NT2/D1 (cell line): Measurements from ENCODE around the gene POLR2L.

Experiments used
- DNase-seq: peaks from one replicate; pipeline ENCODE4 v3.0.0-alpha.2; 2011; ENCODE audit warnings: low read depth, low spot score
- H3K27me3 ChIP-seq: 2 replicates; pipeline ENCODE4 v1.6.0; 2011; ENCODE audit warnings: mild to moderate bottlenecking; ENCODE audit not compliant: insufficient read length, insufficient read depth
- H3K36me3 ChIP-seq: 2 replicates; pipeline ENCODE4 v1.6.1; 2011; ENCODE audit warnings: mild to moderate bottlenecking, low read length, mixed read lengths; ENCODE audit not compliant: insufficient read depth, insufficient read length
- H3K4me1 ChIP-seq: 2 replicates; pipeline ENCODE4 v1.5.1; 2011; ENCODE audit not compliant: insufficient read depth, insufficient read length
- H3K4me3 ChIP-seq: 2 replicates; pipeline ENCODE4 v1.5.1; 2011; ENCODE audit warnings: low read depth; ENCODE audit not compliant: insufficient read length
- H3K9ac ChIP-seq: 2 replicates; pipeline ENCODE4 v1.6.0; 2011; ENCODE audit warnings: low read depth; ENCODE audit not compliant: insufficient read length
- H3K9me3 ChIP-seq: 2 replicates; pipeline ENCODE4 v1.5.1; 2011; ENCODE audit warnings: mild to moderate bottlenecking, low read length; ENCODE audit not compliant: insufficient read depth
- SUZ12 ChIP-seq: IDR thresholded peaks from 2 replicates; pipeline ENCODE4 v1.6.1; 2011; ENCODE audit not compliant: insufficient read length, insufficient read depth; ENCODE audit errors: extremely low read depth
- YY1 ChIP-seq: IDR thresholded peaks from 2 replicates; pipeline ENCODE4 v1.6.1; 2011; ENCODE audit not compliant: insufficient read length, insufficient read depth
- ZNF274 ChIP-seq: IDR thresholded peaks from 2 replicates; pipeline ENCODE4 v1.6.1; 2011; ENCODE audit warnings: mild to moderate bottlenecking, low read depth, low read length

POLR2L gene

GRCh38 chr11:823441-824291 is 18.7 kb downstream of the POLR2L start:
- Histone ChIP-seq H3K9ac (no peak overlapping the region), H3K27me3 (peaks cover 46% of the 10 kb centered on the region), H3K9me3 (no peaks in the 10 kb centered on the region), H3K36me3 (peaks cover 39% of the 10 kb centered on the region), H3K4me3 (no peak overlapping the region), H3K4me1 (peaks cover 36% of the 10 kb centered on the region)
- TF ChIP-seq SUZ12: no peak
- DNase-seq: no peak

GRCh38 chr11:821512-822371 is 20.6 kb downstream of the POLR2L start:
- H3K9ac ChIP-seq: no peak overlapping the region
- H3K27me3 ChIP-seq: peaks cover 26% of the 10 kb centered on the region
- TF ChIP-seq ZNF274 (no peak), YY1 (no peak), SUZ12 (no peak)
- H3K9me3 ChIP-seq: no peaks in the 10 kb centered on the region
- H3K36me3 ChIP-seq: peaks cover 39% of the 10 kb centered on the region
- DNase-seq: no peak
- peaks cover 26% of the 10 kb centered on the region for H3K4me1 ChIP-seq
- H3K4me3 ChIP-seq: no peak overlapping the region

GRCh38 chr11:820655-821511 is 21.4 kb downstream of the POLR2L start:
- Histone ChIP-seq H3K9ac (peak overlapping the region; percentile 84), H3K9me3 (no peaks in the 10 kb centered on the region), H3K27me3 (peaks cover 18% of the 10 kb centered on the region), H3K36me3 (peaks cover 41% of the 10 kb centered on the region), H3K4me1 (peaks cover 26% of the 10 kb centered on the region), H3K4me3 (peak overlapping the region; percentile 95)
- no peak for DNase-seq
- TF ChIP-seq YY1 (no peak), ZNF274 (no peak), SUZ12 (no peak)

GRCh38 chr11:819943-820649 is 22.2 kb downstream of the POLR2L start:
- Histone ChIP-seq H3K4me3 (peak overlapping the region; percentile 95), H3K27me3 (peaks cover 11% of the 10 kb centered on the region), H3K36me3 (peaks cover 41% of the 10 kb centered on the region), H3K4me1 (peaks cover 23% of the 10 kb centered on the region), H3K9me3 (no peaks in the 10 kb centered on the region), H3K9ac (peak overlapping the region; percentile 91)
- no peak for TF ChIP-seq ZNF274
- no peak for TF ChIP-seq YY1
- TF ChIP-seq SUZ12: no peak
- DNase-seq: no peak

GRCh38 chr11:819129-819931 is 23.0 kb downstream of the POLR2L start:
- no peak for DNase-seq
- Histone ChIP-seq H3K4me3 (peak overlapping the region; percentile 95), H3K36me3 (peaks cover 39% of the 10 kb centered on the region), H3K9ac (peak overlapping the region; percentile 91), H3K9me3 (no peaks in the 10 kb centered on the region), H3K4me1 (peaks cover 21% of the 10 kb centered on the region), H3K27me3 (peaks cover 10% of the 10 kb centered on the region)
- TF ChIP-seq YY1 (no peak), ZNF274 (no peak), SUZ12 (no peak)

GRCh38 chr11:818396-819128 is 23.8 kb downstream of the POLR2L start, which contains the start of gene PNPLA2:
Gene PNPLA2, plus strand, starts transcription at chr11:818914. Its CDS starts 805 bp downstream, at chr11:819719.
- H3K27me3 ChIP-seq: peaks cover 10% of the 10 kb centered on the region
- peaks cover 42% of the 10 kb centered on the region for H3K36me3 ChIP-seq
- H3K4me3 ChIP-seq: peak within 1 kb of the TSS; percentile 95
- peaks cover 21% of the 10 kb centered on the region for H3K4me1 ChIP-seq
- H3K9me3 ChIP-seq: no peaks in the 10 kb centered on the region
- peak within 1 kb of the TSS; percentile 91 for H3K9ac ChIP-seq
- no peak for DNase-seq
- TF ChIP-seq ZNF274 (no peak), YY1 (no peak), SUZ12 (no peak)
